Ishikawa (cell line): ENCODE measurements around the gene PLCG1.

ENCODE experiments used
- CEBPB ChIP-seq: IDR thresholded peaks from 2 replicates; pipeline ENCODE4 v1.6.1; 2012
- CREB1 ChIP-seq: IDR thresholded peaks from 2 replicates; pipeline ENCODE4 v1.6.1; 2012; ENCODE audit warnings: low read depth
- EGR1 ChIP-seq: IDR thresholded peaks from 2 replicates; pipeline ENCODE4 v1.6.1; 2012
- EP300 ChIP-seq: IDR thresholded peaks from 2 replicates; pipeline ENCODE4 v1.6.1; 2012; ENCODE audit warnings: borderline replicate concordance
- FOXM1 ChIP-seq: IDR thresholded peaks from 2 replicates; pipeline ENCODE4 v1.6.1; 2012; ENCODE audit warnings: low read depth, borderline replicate concordance
- MAX ChIP-seq: IDR thresholded peaks from 2 replicates; pipeline ENCODE4 v1.6.1; 2012
- RAD21 ChIP-seq: IDR thresholded peaks from 2 replicates; pipeline ENCODE4 v1.6.1; 2012; ENCODE audit warnings: low read depth
- REST ChIP-seq: IDR thresholded peaks from 2 replicates; pipeline ENCODE4 v1.6.1; 2012; ENCODE audit warnings: low read depth, mild to moderate bottlenecking
- TAF1 ChIP-seq: IDR thresholded peaks from 2 replicates; pipeline ENCODE4 v1.6.1; 2012; ENCODE audit warnings: low read depth, mild to moderate bottlenecking
- TCF12 ChIP-seq: IDR thresholded peaks from 2 replicates; pipeline ENCODE4 v1.6.1; 2012; ENCODE audit warnings: low read depth
- TEAD4 ChIP-seq: IDR thresholded peaks from 2 replicates; pipeline ENCODE4 v1.6.1; 2012
- USF1 ChIP-seq: IDR thresholded peaks from 2 replicates; pipeline ENCODE4 v1.6.1; 2012
- ZBTB7A ChIP-seq: IDR thresholded peaks from 2 replicates; pipeline ENCODE4 v1.6.1; 2012; ENCODE audit warnings: low read depth

- TF ChIP-seq ZBTB7A (no peak), CREB1 (no peak), USF1 (no peak), RAD21 (no peak), TCF12 (no peak), TAF1 (no peak), EP300 (no peak), REST (no peak), CEBPB (no peak), EGR1 (no peak), TEAD4 (no peak), MAX (no peak), FOXM1 (no peak)
Observed at GRCh38 chr20:41145821-41146620, 8.7 kb downstream of the PLCG1 start.
